HepG2 (cell line): ENCODE measurements around the gene PRDM15. TPM values are rescaled to one million over a fixed set of nuclear protein-coding genes. Genes with fewer than 3 reads are reported as not detected.

Source experiments
- ATAC-seq: fragments of 200-7000 bp; cut with Tn5 transposase; 3 replicates; pipeline ENCODE4 v1.9.1; 2020; ENCODE audit warnings: mild to moderate bottlenecking, moderate library complexity
- BruUV-seq: library from RNA; stranded (reverse); fragments of 400-500 nt; replicated peaks from 2 replicates; lab custom pipeline; 2021; lab: Mats Ljungman, UMichigan
- CTCF ChIA-PET: fragments of 300-600 bp; formaldehyde crosslinking; extraction: SDS; loops from one replicate; lab custom pipeline; 2021; ENCODE audit warnings: low total read pairs, inconsistent platforms, low intra/inter-chr PET ratio; lab: Yijun Ruan, JAX
- POLR2A ChIA-PET: fragments of 350-600 bp; sonication (Branson Sonifier 250); formaldehyde crosslinking; loops from one replicate; lab custom pipeline; 2020; ENCODE audit warnings: antibody characterized with exemption, inconsistent platforms; lab: Yijun Ruan, JAX
- DNase-seq: peaks from one replicate; pipeline ENCODE4 v3.0.0-alpha.2; 2015; ENCODE audit warnings: low spot score
- FAIRE-seq: peaks from 3 replicates; lab custom pipeline; 2011; peaks lifted over from hg19 to GRCh38; lab: Jason Lieb, UNC
- H2AFZ ChIP-seq: one replicate; pipeline ENCODE4 v1.6.1; 2011; ENCODE audit warnings: low read length, inconsistent platforms
- H3K27ac ChIP-seq: fragments of 300-600 bp; 3 replicates; pipeline ENCODE4 v1.8.0; 2011; ENCODE audit warnings: mixed run types, mild to moderate bottlenecking, mixed read lengths, low read length, inconsistent platforms; ENCODE audit not compliant: insufficient read depth; ENCODE audit errors: extremely low read length
- H3K27me3 ChIP-seq, 2 experiments: fragments of 200-600 bp in 1 of 2; 2 replicates in 1 of 2; 3 replicates in 1 of 2; pipeline versions ENCODE4 v1.6.0 to v1.8.0; 2011; ENCODE audit warnings: low read length in 2 of 2, mild to moderate bottlenecking in 2 of 2, moderate library complexity in 2 of 2, inconsistent platforms in 1 of 2; ENCODE audit not compliant: insufficient read depth in 2 of 2, control insufficient read depth in 1 of 2
- H3K36me3 ChIP-seq, 2 experiments: fragments of 200-600 bp in 1 of 2; replicated peaks in 1 of 2; 2 replicates in 1 of 2; 3 replicates in 1 of 2; pipeline versions ENCODE4 v1.5.1 to v1.8.0; 2011; ENCODE audit warnings: low read length in 2 of 2, inconsistent platforms in 1 of 2; ENCODE audit not compliant: insufficient read depth in 2 of 2, control insufficient read depth in 1 of 2
- H3K4me1 ChIP-seq: 2 replicates; pipeline ENCODE4 v1.5.1; 2012; ENCODE audit warnings: low read length, inconsistent platforms; ENCODE audit not compliant: insufficient read depth
- H3K4me2 ChIP-seq: 2 replicates; pipeline ENCODE4 v1.6.0; 2011; ENCODE audit warnings: low read depth, low read length, inconsistent platforms
- H3K4me3 ChIP-seq, 3 experiments: fragments of 200-600 bp in 1 of 3; sonication (generic), shearing (Covaris generic) in 1 of 3; replicated peaks in 1 of 3; 2 replicates each; pipeline ENCODE4 v1.5.1; 2011 to 2016; ENCODE audit warnings: low read length in 3 of 3, inconsistent platforms in 2 of 3, low read depth in 2 of 3, mild to moderate bottlenecking in 2 of 3, control low read depth in 1 of 3, mixed read lengths in 1 of 3; ENCODE audit not compliant: insufficient read depth in 1 of 3
- H3K79me2 ChIP-seq: one replicate; pipeline ENCODE4 v1.6.1; 2011; ENCODE audit warnings: low read length, inconsistent platforms; ENCODE audit not compliant: insufficient read depth
- H3K9ac ChIP-seq: 2 replicates; pipeline ENCODE4 v1.6.0; 2011; ENCODE audit warnings: mild to moderate bottlenecking, low read depth, low read length, inconsistent platforms; ENCODE audit not compliant: insufficient read depth
- H3K9me3 ChIP-seq: 2 replicates; pipeline ENCODE4 v1.5.1; 2012; ENCODE audit warnings: mild to moderate bottlenecking, low read length
- H4K20me1 ChIP-seq: 2 replicates; pipeline ENCODE4 v1.6.0; 2011; ENCODE audit warnings: inconsistent platforms, mild to moderate bottlenecking, low read length, moderate library complexity; ENCODE audit not compliant: insufficient read depth
- AHR ChIP-seq: IDR thresholded peaks from 2 replicates; pipeline ENCODE4 v1.6.1; 2018; ENCODE audit warnings: missing genetic modification reagents, missing compliant biosample characterization
- BCL6 ChIP-seq: IDR thresholded peaks from 2 replicates; pipeline ENCODE4 v1.6.1; 2016; ENCODE audit warnings: missing genetic modification reagents, missing compliant biosample characterization
- GTF3A ChIP-seq: sonication (generic); formaldehyde crosslinking; conservative IDR thresholded peaks from 2 replicates; pipeline ENCODE4 v1.4.0; 2020; ENCODE audit warnings: mild to moderate bottlenecking, missing genetic modification reagents
- MXD1 ChIP-seq: sonication (generic); formaldehyde crosslinking; IDR thresholded peaks from 2 replicates; pipeline ENCODE4 v1.4.0; 2020; ENCODE audit warnings: mild to moderate bottlenecking, missing genetic modification reagents
- SMARCE1 ChIP-seq: fragments of 450-650 bp; IDR thresholded peaks from 2 replicates; pipeline ENCODE4 v1.6.1; 2017; ENCODE audit warnings: borderline replicate concordance
- XBP1 ChIP-seq: sonication (generic); formaldehyde crosslinking; IDR thresholded peaks from 2 replicates; pipeline ENCODE4 v1.5.0; 2020; ENCODE audit warnings: missing genetic modification reagents
- ZNF143 ChIP-seq: sonication (generic); formaldehyde crosslinking; IDR thresholded peaks from 2 replicates; pipeline ENCODE4 v1.4.0; 2020; ENCODE audit warnings: missing genetic modification reagents
- ZNF44 ChIP-seq: sonication (generic); formaldehyde crosslinking; IDR thresholded peaks from 2 replicates; pipeline ENCODE4 v1.5.1; 2020; ENCODE audit warnings: mild to moderate bottlenecking, missing genetic modification reagents
- ZNF446 ChIP-seq: sonication (generic); formaldehyde crosslinking; IDR thresholded peaks from 2 replicates; pipeline ENCODE4 v1.5.0; 2020; ENCODE audit warnings: mild to moderate bottlenecking, missing genetic modification reagents
- ZNF562 ChIP-seq: sonication (generic); formaldehyde crosslinking; IDR thresholded peaks from 2 replicates; pipeline ENCODE4 v1.8.0; 2022; ENCODE audit warnings: missing genetic modification reagents, borderline replicate concordance
- ZNF784 ChIP-seq: sonication (generic); formaldehyde crosslinking; IDR thresholded peaks from 2 replicates; pipeline ENCODE4 v1.5.1; 2020; ENCODE audit warnings: missing genetic modification reagents, mild to moderate bottlenecking, borderline replicate concordance
- WGBS: methylation state at CpG from one replicate; pipeline ENCODE4 v1.1.6; 2017; ENCODE audit warnings: low lambda C conversion rate; 5-methylcytosine and 5-hydroxymethylcytosine counted together
- in situ Hi-C: cut with HindIII; loops from 2 replicates; pipeline ENCODE4 v1.10.0; 2017; ENCODE audit warnings: low pct_unique_long_range_greater_than_20kb; ENCODE audit not compliant: extremely low pct_ligation_motif_present
- intact Hi-C: fragments of 100-400 bp; cut with micrococcal nuclease; formaldehyde crosslinking; loops from one replicate; pipeline ENCODE4 v1.10.0; 2022; ENCODE audit not compliant: unreplicated experiment
- polyA plus RNA-seq, 8 experiments: library from polyadenylated mRNA; depleted of rRNA in 3 of 8; stranded (reverse) in 7 of 8; unstranded in 1 of 8; fragments of >200 nt; fragmentation: Illumina TruSeq in 4 of 8; extraction: Trizol in 4 of 8; gene quantifications; 2 replicates each; pipeline versions ENCODE4 v1.2.1 to v1.2.3, GENCODE V29; 2011 to 2016; ENCODE audit warnings: low read depth in 4 of 8, missing spikeins in 1 of 8, mixed read lengths in 1 of 8; ENCODE audit not compliant: insufficient read depth in 1 of 8
- total RNA-seq, 5 experiments: library from RNA; depleted of rRNA; stranded (reverse); fragments of >200 nt; fragmentation: Illumina TruSeq; extraction: Trizol; gene quantifications; 2 replicates each; pipeline ENCODE4 v1.2.3, GENCODE V29; 2016; ENCODE audit warnings: low read depth in 1 of 5

The PRDM15 gene
- total and polyA plus RNA-seq, 2 of the 13 experiments (the other 11 are each of a cell fraction or from before 2014, with no cell fraction given) = 4.0 to 6.9 TPM

- in situ Hi-C loops = no loop called here
- Histone ChIP-seq H3K27me3 (no peaks in the 10 kb centered on the region), H3K4me2 (no peak overlapping the region), H3K36me3 (peaks cover 10 to 22% of the 10 kb centered on the region in 2 experiments; a peak in 4 of 5 replicates), H2AFZ (no peak overlapping the region), H3K27ac (no peak overlapping the region), H3K9ac (no peak overlapping the region), H3K4me3 (no peak overlapping the region), H3K9me3 (peaks cover 11% of the 10 kb centered on the region), H3K79me2 (no peaks in the 10 kb centered on the region), H4K20me1 (no peaks in the 10 kb centered on the region), H3K4me1 (no peaks in the 10 kb centered on the region)
- BruUV-seq = no TSS peak
- CTCF ChIA-PET = no interaction called here
- POLR2A ChIA-PET = no interaction called here
- DNase-seq = no peak
- WGBS = 95% methylated on average over 9 of the region's 14 CpGs
- FAIRE-seq = no peak
- intact Hi-C loops = no loop called here
- ATAC-seq = no peak
- no peak for TF ChIP-seq ZNF44 (CRISPR knock-in tag)
- TF ChIP-seq ZNF143 = no peak
- no peak for TF ChIP-seq ZNF784 (CRISPR knock-in tag)
- TF ChIP-seq BCL6 (CRISPR knock-in tag) = no peak
- TF ChIP-seq ZNF446 (CRISPR knock-in tag) = no peak
- no peak for TF ChIP-seq XBP1 (CRISPR knock-in tag)
- TF ChIP-seq ZNF562 = no peak
- TF ChIP-seq AHR (CRISPR knock-in tag) = no peak
- TF ChIP-seq MXD1 (CRISPR knock-in tag) = no peak
- TF ChIP-seq SMARCE1 = no peak
- no peak for TF ChIP-seq GTF3A (CRISPR knock-in tag)
Observed at GRCh38 chr21:41796476-41797080, 82.6 kb downstream of the PRDM15 start.
